HepG2 (cell line): ENCODE data around the gene RPL36. TPM values are rescaled to one million over a fixed set of nuclear protein-coding genes. Genes with fewer than 3 reads are reported as not detected.

Experiments
- CEBPG ChIP-seq: IDR thresholded peaks from 2 replicates; pipeline ENCODE4 v1.6.1; 2016
- DR1 ChIP-seq: sonication (generic); formaldehyde crosslinking; IDR thresholded peaks from 2 replicates; pipeline ENCODE4 v1.8.0; 2021; ENCODE audit warnings: mild to moderate bottlenecking, missing genetic modification reagents, inconsistent platforms
- KDM5A ChIP-seq: fragments of 200-600 bp; sonication (generic); IDR thresholded peaks from 2 replicates; pipeline ENCODE4 v1.7.0; 2018; ENCODE audit warnings: antibody characterized with exemption, mild to moderate bottlenecking, low read length, borderline replicate concordance
- KLF16 ChIP-seq, 2 experiments: sonication (generic) in 1 of 2; formaldehyde crosslinking in 1 of 2; IDR thresholded peaks; 2 replicates each; pipeline versions ENCODE4 v1.6.1 to v1.8.0; 2016 to 2023; ENCODE audit warnings: missing genetic modification reagents in 2 of 2, missing compliant biosample characterization in 1 of 2
- MEIS1 ChIP-seq: sonication (generic); formaldehyde crosslinking; IDR thresholded peaks from 2 replicates; pipeline ENCODE4 v1.9.0; 2021; ENCODE audit warnings: mild to moderate bottlenecking, missing genetic modification reagents, moderate library complexity, borderline replicate concordance
- MXD4 ChIP-seq: IDR thresholded peaks from 2 replicates; pipeline ENCODE4 v1.6.1; 2016; ENCODE audit warnings: mild to moderate bottlenecking, missing biosample characterization, missing genetic modification reagents
- NFKB2 ChIP-seq: sonication (generic); formaldehyde crosslinking; IDR thresholded peaks from 2 replicates; pipeline ENCODE4 v1.4.0; 2020; ENCODE audit warnings: missing genetic modification reagents, borderline replicate concordance
- PHF8 ChIP-seq: sonication (generic); formaldehyde crosslinking; IDR thresholded peaks from 2 replicates; pipeline ENCODE4 v1.5.0; 2020; ENCODE audit warnings: missing genetic modification reagents
- RAD21 ChIP-seq: fragments of 450-650 bp; formaldehyde crosslinking; IDR thresholded peaks from 2 replicates; pipeline ENCODE4 v1.5.0; 2020; ENCODE audit warnings: mild to moderate bottlenecking
- RARA ChIP-seq: IDR thresholded peaks from 2 replicates; pipeline ENCODE4 v1.6.1; 2016; ENCODE audit warnings: missing genetic modification reagents, missing compliant biosample characterization
- SAP130 ChIP-seq: IDR thresholded peaks from 2 replicates; pipeline ENCODE4 v1.6.1; 2016; ENCODE audit warnings: low read depth
- SOX13 ChIP-seq, 3 experiments: fragments of 450-650 bp in 1 of 3; sonication (generic) in 1 of 3; formaldehyde crosslinking in 1 of 3; IDR thresholded peaks in 2 of 3; conservative IDR thresholded peaks in 1 of 3; 2 replicates each; pipeline versions ENCODE4 v1.5.0 to v1.6.1; 2016 to 2020; ENCODE audit warnings: antibody characterized with exemption in 1 of 3, mild to moderate bottlenecking in 1 of 3, missing compliant biosample characterization in 1 of 3, missing genetic modification reagents in 1 of 3, moderate library complexity in 1 of 3
- TOPORS ChIP-seq: sonication (generic); formaldehyde crosslinking; IDR thresholded peaks from 2 replicates; pipeline ENCODE4 v1.8.0; 2023; ENCODE audit warnings: mild to moderate bottlenecking, missing genetic modification reagents
- TP53 ChIP-seq: sonication (generic); formaldehyde crosslinking; conservative IDR thresholded peaks from 2 replicates; pipeline ENCODE4 v1.4.0; 2020; ENCODE audit warnings: missing genetic modification reagents
- U2AF2 ChIP-seq: fragments of 200-400 bp; formaldehyde crosslinking; IDR thresholded peaks from 2 replicates; pipeline ENCODE4 v1.6.1; 2017; ENCODE audit warnings: low read depth, mild to moderate bottlenecking, low read length
- XBP1 ChIP-seq: sonication (generic); formaldehyde crosslinking; IDR thresholded peaks from 2 replicates; pipeline ENCODE4 v1.5.0; 2020; ENCODE audit warnings: missing genetic modification reagents
- YY1 ChIP-seq: IDR thresholded peaks from 2 replicates; pipeline ENCODE4 v1.6.1; 2011; ENCODE audit warnings: low read length, low read depth, moderate library complexity, mild to moderate bottlenecking; ENCODE audit not compliant: insufficient read depth, insufficient replicate concordance
- ZBTB1 ChIP-seq: sonication (generic); formaldehyde crosslinking; IDR thresholded peaks from 2 replicates; pipeline ENCODE4 v1.4.0; 2020; ENCODE audit warnings: missing genetic modification reagents, borderline replicate concordance
- ZBTB3 ChIP-seq: sonication (generic); formaldehyde crosslinking; IDR thresholded peaks from 2 replicates; pipeline ENCODE4 v1.4.0; 2020; ENCODE audit warnings: low read depth, mild to moderate bottlenecking, moderate library complexity, missing genetic modification reagents, borderline replicate concordance
- ZFAT ChIP-seq: sonication (generic); formaldehyde crosslinking; conservative IDR thresholded peaks from 2 replicates; pipeline ENCODE4 v1.8.1; 2023; ENCODE audit warnings: missing genetic modification reagents, inconsistent platforms
- ZNF160 ChIP-seq: sonication (generic); formaldehyde crosslinking; IDR thresholded peaks from 2 replicates; pipeline ENCODE4 v1.8.0; 2022; ENCODE audit warnings: mild to moderate bottlenecking, inconsistent platforms, missing genetic modification reagents
- ZNF180 ChIP-seq: sonication (generic); formaldehyde crosslinking; IDR thresholded peaks from 2 replicates; pipeline ENCODE4 v1.4.0; 2020; ENCODE audit warnings: low read depth, missing genetic modification reagents, borderline replicate concordance
- ZNF724P ChIP-seq: sonication (generic); formaldehyde crosslinking; IDR thresholded peaks from 2 replicates; pipeline ENCODE4 v1.8.0; 2022; ENCODE audit warnings: missing genetic modification reagents, borderline replicate concordance
- ZNF777 ChIP-seq: sonication (generic); formaldehyde crosslinking; IDR thresholded peaks from 2 replicates; pipeline ENCODE4 v1.4.0; 2020; ENCODE audit warnings: missing genetic modification reagents
- ZNF841 ChIP-seq: sonication (generic); formaldehyde crosslinking; IDR thresholded peaks from 2 replicates; pipeline ENCODE4 v1.8.1; 2023; ENCODE audit warnings: missing genetic modification reagents, borderline replicate concordance
- polyA plus RNA-seq, 8 experiments: library from polyadenylated mRNA; depleted of rRNA in 3 of 8; stranded (reverse) in 7 of 8; unstranded in 1 of 8; fragments of >200 nt; fragmentation: Illumina TruSeq in 4 of 8; extraction: Trizol in 4 of 8; gene quantifications; 2 replicates each; pipeline versions ENCODE4 v1.2.1 to v1.2.3, GENCODE V29; 2011 to 2016; ENCODE audit warnings: low read depth in 4 of 8, missing spikeins in 1 of 8, mixed read lengths in 1 of 8; ENCODE audit not compliant: insufficient read depth in 1 of 8
- total RNA-seq, 5 experiments: library from RNA; depleted of rRNA; stranded (reverse); fragments of >200 nt; fragmentation: Illumina TruSeq; extraction: Trizol; gene quantifications; 2 replicates each; pipeline ENCODE4 v1.2.3, GENCODE V29; 2016; ENCODE audit warnings: low read depth in 1 of 5
- TF ChIP-seq, protein P1 (sequence below): conservative IDR thresholded peaks from 2 replicates; pipeline ENCODE4 v1.6.1; 2018; ENCODE audit warnings: missing genetic modification reagents
- TF ChIP-seq, protein P2 (sequence below): sonication (generic); formaldehyde crosslinking; IDR thresholded peaks from 2 replicates; pipeline ENCODE4 v1.8.1; 2023; ENCODE audit warnings: mild to moderate bottlenecking, missing genetic modification reagents, borderline replicate concordance
- TF ChIP-seq, protein P3 (sequence below): IDR thresholded peaks from 2 replicates; pipeline ENCODE4 v1.6.1; 2016; ENCODE audit warnings: missing genetic modification reagents, missing compliant biosample characterization
- TF ChIP-seq, protein P4 (sequence below): sonication (generic); formaldehyde crosslinking; IDR thresholded peaks from 2 replicates; pipeline ENCODE4 v1.4.0; 2020; ENCODE audit warnings: missing genetic modification reagents; ENCODE audit errors: not compliant biosample characterization

The RPL36 gene
- total and polyA plus RNA-seq, 2 of the 13 experiments (the other 11 are each of a cell fraction or from before 2014, with no cell fraction given): 706 to 740 TPM

DNA sequence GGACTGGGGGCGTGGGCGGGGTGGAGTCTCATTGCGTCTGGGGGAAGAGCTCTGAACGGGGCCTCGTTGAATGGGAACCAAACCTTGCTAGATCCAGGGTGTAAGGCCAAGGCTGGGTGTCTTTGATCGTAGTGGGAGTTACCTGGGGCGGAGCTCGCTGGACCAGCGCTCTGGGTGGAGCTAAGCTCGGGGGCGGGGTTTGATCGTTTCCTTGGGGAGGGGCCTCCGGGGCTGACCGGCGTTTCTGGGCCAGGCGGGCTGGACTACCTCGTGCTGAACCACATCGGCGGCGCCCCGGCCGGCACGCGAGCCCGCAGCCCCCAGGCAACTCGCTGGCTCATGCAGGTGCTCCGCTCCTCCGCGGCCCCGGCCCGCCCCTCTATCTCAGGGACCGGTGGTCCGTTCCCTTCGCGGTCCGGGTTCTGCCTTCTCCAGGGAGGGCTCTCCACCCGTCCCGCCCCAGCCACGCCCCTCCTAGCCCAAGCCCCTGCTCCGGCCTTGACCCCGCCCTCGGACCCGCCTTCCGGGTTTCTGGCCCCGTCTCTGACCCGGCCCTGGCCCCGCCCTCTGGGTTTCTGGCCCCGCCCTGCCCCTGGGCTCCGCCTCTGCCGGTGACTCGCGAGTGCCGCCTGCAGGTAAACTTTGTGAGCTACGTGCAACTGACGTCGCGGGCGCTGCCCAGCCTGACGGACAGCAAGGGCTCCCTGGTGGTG, 3.3 kb upstream of the RPL36 start (continued):
- no peak for TF ChIP-seq ZNF160
- TF ChIP-seq RARA (CRISPR knock-in tag): peak; percentile 85
- TF ChIP-seq KLF16 (CRISPR knock-in tag; IDR thresholded peaks at IDR 0.05): no peak
- TF ChIP-seq U2AF2: no peak
- no peak for TF ChIP-seq SOX13 (IDR thresholded peaks at IDR 0.05)
- TF ChIP-seq SOX13 (CRISPR knock-in tag; conservative IDR thresholded peaks at IDR 0.05 in 1 of 2, IDR thresholded peaks at IDR 0.05 in 1 of 2): no peak; a peak in 1 of 4 replicates
- TF ChIP-seq ZBTB3 (CRISPR knock-in tag): no peak
- TF ChIP-seq, protein P1, sequence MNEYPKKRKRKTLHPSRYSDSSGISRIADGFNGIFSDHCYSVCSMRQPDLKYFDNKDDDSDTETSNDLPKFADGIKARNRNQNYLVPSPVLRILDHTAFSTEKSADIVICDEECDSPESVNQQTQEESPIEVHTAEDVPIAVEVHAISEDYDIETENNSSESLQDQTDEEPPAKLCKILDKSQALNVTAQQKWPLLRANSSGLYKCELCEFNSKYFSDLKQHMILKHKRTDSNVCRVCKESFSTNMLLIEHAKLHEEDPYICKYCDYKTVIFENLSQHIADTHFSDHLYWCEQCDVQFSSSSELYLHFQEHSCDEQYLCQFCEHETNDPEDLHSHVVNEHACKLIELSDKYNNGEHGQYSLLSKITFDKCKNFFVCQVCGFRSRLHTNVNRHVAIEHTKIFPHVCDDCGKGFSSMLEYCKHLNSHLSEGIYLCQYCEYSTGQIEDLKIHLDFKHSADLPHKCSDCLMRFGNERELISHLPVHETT (CRISPR knock-in tag): no peak
- TF ChIP-seq TOPORS (CRISPR knock-in tag): no peak
- TF ChIP-seq ZFAT (CRISPR knock-in tag): no peak
- no peak for TF ChIP-seq ZNF180 (CRISPR knock-in tag)
- peak; percentile 45 for TF ChIP-seq YY1
- 0 out of 2 replicates have a peak, but pooled peaks have one; percentile 36 for TF ChIP-seq RAD21 (CRISPR knock-in tag)
- peak; percentile 45; the same call in 1 of the 2 replicates for TF ChIP-seq PHF8 (CRISPR knock-in tag)
- TF ChIP-seq SAP130 (CRISPR knock-in tag): peak; percentile 83
- TF ChIP-seq, protein P2, sequence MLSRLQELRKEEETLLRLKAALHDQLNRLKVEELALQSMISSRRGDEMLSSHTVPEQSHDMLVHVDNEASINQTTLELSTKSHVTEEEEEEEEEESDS (CRISPR knock-in tag): no peak
- TF ChIP-seq XBP1: no peak
- peak; percentile 91 for TF ChIP-seq ZNF777 (CRISPR knock-in tag)
- TF ChIP-seq, protein P3, sequence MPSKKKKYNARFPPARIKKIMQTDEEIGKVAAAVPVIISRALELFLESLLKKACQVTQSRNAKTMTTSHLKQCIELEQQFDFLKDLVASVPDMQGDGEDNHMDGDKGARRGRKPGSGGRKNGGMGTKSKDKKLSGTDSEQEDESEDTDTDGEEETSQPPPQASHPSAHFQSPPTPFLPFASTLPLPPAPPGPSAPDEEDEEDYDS (CRISPR knock-in tag): peak; percentile 8; the same call in 1 of the 2 replicates
- TF ChIP-seq TP53 (CRISPR knock-in tag): no peak
- peak; percentile 87; the same call in 1 of the 2 replicates for TF ChIP-seq MEIS1
- TF ChIP-seq, protein P4, sequence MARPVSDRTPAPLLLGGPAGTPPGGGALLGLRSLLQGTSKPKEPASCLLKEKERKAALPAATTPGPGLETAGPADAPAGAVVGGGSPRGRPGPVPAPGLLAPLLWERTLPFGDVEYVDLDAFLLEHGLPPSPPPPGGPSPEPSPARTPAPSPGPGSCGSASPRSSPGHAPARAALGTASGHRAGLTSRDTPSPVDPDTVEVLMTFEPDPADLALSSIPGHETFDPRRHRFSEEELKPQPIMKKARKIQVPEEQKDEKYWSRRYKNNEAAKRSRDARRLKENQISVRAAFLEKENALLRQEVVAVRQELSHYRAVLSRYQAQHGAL (CRISPR knock-in tag): no peak
- peak; percentile 42; the same call in 1 of the 2 replicates for TF ChIP-seq NFKB2
- no peak for TF ChIP-seq KDM5A
- TF ChIP-seq ZNF841 (CRISPR knock-in tag): no peak
- TF ChIP-seq MXD4: 0 out of 2 replicates have a peak, but pooled peaks have one; percentile 22
- TF ChIP-seq DR1 (CRISPR knock-in tag): peak; percentile 26; the same call in 1 of the 2 replicates
- no peak for TF ChIP-seq ZBTB1 (CRISPR knock-in tag)
- TF ChIP-seq ZNF724P (CRISPR knock-in tag): no peak
- 0 out of 2 replicates have a peak, but pooled peaks have one; percentile 16 for TF ChIP-seq CEBPG (CRISPR knock-in tag)
